Neutrophil (primary cell): ENCODE results near the gene PTPN7.
"Not testable (repeated sequence)": the region's sequence is repeated elsewhere in the genome, so short reads cannot be mapped to it uniquely, and the experiment has no call there.

ENCODE experiments used
- H3K27ac ChIP-seq: fragments of 200-600 bp; sonication (generic); 2 replicates; pipeline ENCODE4 v1.5.1; 2016; ENCODE audit warnings: mild to moderate bottlenecking, moderate library complexity
- H3K27me3 ChIP-seq: fragments of 200-600 bp; sonication (generic); 2 replicates; pipeline ENCODE4 v1.6.0; 2016; ENCODE audit warnings: mild to moderate bottlenecking
- H3K36me3 ChIP-seq: fragments of 200-600 bp; sonication (generic); 2 replicates; pipeline ENCODE4 v1.5.1; 2017
- H3K4me1 ChIP-seq, 2 experiments: fragments of 200-600 bp in 1 of 2; sonication (generic) in 1 of 2; 1 replicate in 1 of 2; 2 replicates in 1 of 2; pipeline versions ENCODE4 v1.5.1 to v1.6.1; 2013 to 2016; ENCODE audit warnings: low read depth in 1 of 2, low read length in 1 of 2, mild to moderate bottlenecking in 1 of 2, moderate library complexity in 1 of 2; ENCODE audit not compliant: control insufficient read depth in 1 of 2, insufficient read depth in 1 of 2
- H3K4me3 ChIP-seq, 2 experiments: fragments of 200-600 bp in 1 of 2; sonication (generic) in 1 of 2; 1 replicate in 1 of 2; 2 replicates in 1 of 2; pipeline ENCODE4 v1.5.1; 2013 to 2016; ENCODE audit warnings: low read depth in 1 of 2, low read length in 1 of 2, mild to moderate bottlenecking in 1 of 2, moderate library complexity in 1 of 2
- H3K9me3 ChIP-seq: fragments of 200-600 bp; sonication (generic); 2 replicates; pipeline ENCODE4 v1.5.1; 2016
- CTCF ChIP-seq: fragments of 200-600 bp; sonication (generic); IDR thresholded peaks from 2 replicates; pipeline ENCODE4 v1.5.1; 2016; ENCODE audit warnings: antibody characterized with exemption

The PTPN7 gene

GRCh38 chr1:202193614-202194327 lies 33.4 kb upstream of the PTPN7 start, which contains the start of gene LGR6:
TSS of gene LGR6 (plus strand) at chr1:202193799. CDS start at chr1:202193990, 191 bp downstream.
- no peaks in the 10 kb centered on the region for H3K4me1 ChIP-seq
- no peak within 1 kb of the TSS for H3K4me3 ChIP-seq
- H3K27me3 ChIP-seq = peaks cover 64% of the 10 kb centered on the region
- H3K9me3 ChIP-seq = no peaks in the 10 kb centered on the region
- H3K27ac ChIP-seq = no peak within 1 kb of the TSS
- H3K36me3 ChIP-seq = no peaks in the 10 kb centered on the region
- no peak for TF ChIP-seq CTCF

- Histone ChIP-seq H3K27me3 (peaks cover 56% of the 10 kb centered on the region), H3K4me3 (no peak overlapping the region), H3K27ac (no peak overlapping the region), H3K4me1 (no peaks in the 10 kb centered on the region), H3K9me3 (no peaks in the 10 kb centered on the region), H3K36me3 (no peaks in the 10 kb centered on the region)
- peak; percentile 72 for TF ChIP-seq CTCF
Observed at GRCh38 chr1:202192770-202193613, 32.6 kb upstream of the PTPN7 start.

- not testable (repeated sequence) for H3K4me1 ChIP-seq, H3K9me3 ChIP-seq, H3K36me3 ChIP-seq, H3K4me3 ChIP-seq, H3K27ac ChIP-seq
- peaks cover 41% of the 10 kb centered on the region for H3K27me3 ChIP-seq
Observed at GRCh38 chr1:202191391-202191790, 31.0 kb upstream of the PTPN7 start.

GRCh38 chr1:202189918-202190715 lies 29.7 kb upstream of the PTPN7 start:
- peaks cover 40% of the 10 kb centered on the region for H3K27me3 ChIP-seq
- H3K4me3 ChIP-seq = no peak overlapping the region
- no peaks in the 10 kb centered on the region for H3K9me3 ChIP-seq
- H3K36me3 ChIP-seq = no peaks in the 10 kb centered on the region
- no peaks in the 10 kb centered on the region for H3K4me1 ChIP-seq
- no peak for TF ChIP-seq CTCF
- H3K27ac ChIP-seq = no peak overlapping the region

GRCh38 chr1:202189001-202189790 lies 28.8 kb upstream of the PTPN7 start:
- Histone ChIP-seq H3K4me3 (no peak overlapping the region), H3K36me3 (no peaks in the 10 kb centered on the region), H3K27ac (no peak overlapping the region), H3K9me3 (no peaks in the 10 kb centered on the region), H3K4me1 (no peaks in the 10 kb centered on the region), H3K27me3 (peaks cover 32% of the 10 kb centered on the region)
- TF ChIP-seq CTCF = peak; percentile 78
